HUES48 (cell line): ENCODE measurements around the gene CD274.
"Not testable (repeated sequence)": the region's sequence is repeated elsewhere in the genome, so short reads cannot be mapped to it uniquely, and the experiment has no call there.

ENCODE experiments used
- H3K27ac ChIP-seq: one replicate; pipeline ENCODE4 v1.7.0; 2013; ENCODE audit warnings: low read depth, low read length, inconsistent platforms
- H3K27me3 ChIP-seq: 2 replicates; pipeline ENCODE4 v1.6.1; 2013; ENCODE audit warnings: mild to moderate bottlenecking, low read length; ENCODE audit not compliant: control insufficient read depth, insufficient read depth
- H3K36me3 ChIP-seq: 2 replicates; pipeline ENCODE4 v1.6.1; 2013; ENCODE audit warnings: low read length; ENCODE audit not compliant: control insufficient read depth, insufficient read depth
- H3K4me1 ChIP-seq: 2 replicates; pipeline ENCODE4 v1.6.1; 2013; ENCODE audit warnings: mild to moderate bottlenecking, low read length; ENCODE audit not compliant: control insufficient read depth, insufficient read depth
- H3K4me3 ChIP-seq: 2 replicates; pipeline ENCODE4 v1.5.1; 2013; ENCODE audit warnings: mild to moderate bottlenecking, low read depth, low read length
- H3K9ac ChIP-seq: 2 replicates; pipeline ENCODE4 v1.6.1; 2013; ENCODE audit warnings: mild to moderate bottlenecking, low read depth, low read length, moderate library complexity
- H3K9me3 ChIP-seq: 2 replicates; pipeline ENCODE4 v1.6.1; 2013; ENCODE audit warnings: low read length; ENCODE audit not compliant: control insufficient read depth, insufficient read depth

Gene CD274

DNA sequence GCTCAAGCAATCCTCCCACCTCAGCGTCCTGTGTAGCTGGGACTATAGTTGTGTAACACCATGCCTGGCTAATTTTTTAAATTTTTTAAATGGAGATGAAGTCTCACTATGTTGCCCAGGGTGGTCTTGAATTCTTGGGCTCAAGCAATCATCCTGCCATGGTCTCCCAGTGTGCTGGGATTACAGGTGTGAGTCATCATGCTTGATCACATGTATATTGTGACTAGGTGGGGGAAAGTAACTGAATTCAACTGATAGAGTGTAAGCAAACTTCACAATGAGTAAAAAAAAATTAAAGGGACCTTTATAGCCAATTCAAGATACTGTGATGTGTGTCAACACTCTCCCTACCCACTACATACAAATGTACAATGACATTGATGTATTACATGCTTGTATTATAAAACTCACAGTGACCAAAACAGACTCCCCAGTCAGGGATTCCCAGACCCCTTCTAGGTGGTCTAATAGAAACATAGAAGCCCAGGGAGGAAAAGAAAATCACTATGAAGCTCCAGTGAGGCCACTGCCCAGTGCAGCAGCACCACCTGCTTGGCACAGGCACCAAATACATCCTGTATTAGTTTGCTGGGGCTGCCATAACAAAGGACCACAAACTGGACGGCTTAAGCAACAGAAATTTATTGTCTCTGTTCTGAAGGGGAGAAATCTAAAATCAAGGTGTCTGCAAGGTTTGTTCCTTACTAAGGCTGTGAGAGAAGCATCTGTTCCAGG is 21.4 kb upstream of the CD274 start:
- no peak overlapping the region for H3K9ac ChIP-seq
- H3K4me3 ChIP-seq = no peak overlapping the region
- H3K36me3 ChIP-seq = 0 out of 2 replicates have a peak, but pooled peaks cover 8% of the 10 kb centered on the region
- no peak overlapping the region for H3K27ac ChIP-seq
- H3K27me3 ChIP-seq = no peaks in the 10 kb centered on the region
- H3K4me1 ChIP-seq = no peaks in the 10 kb centered on the region
- H3K9me3 ChIP-seq = peaks cover 7% of the 10 kb centered on the region; the same call in 1 of the 2 replicates

- Histone ChIP-seq H3K9ac (no peak overlapping the region), H3K27me3 (no peaks in the 10 kb centered on the region), H3K4me1 (no peaks in the 10 kb centered on the region), H3K27ac (no peak overlapping the region), H3K4me3 (no peak overlapping the region), H3K36me3 (0 out of 2 replicates have a peak, but pooled peaks cover 8% of the 10 kb centered on the region), H3K9me3 (peaks cover 7% of the 10 kb centered on the region; the same call in 1 of the 2 replicates)
These were observed 20.3 kb upstream of the CD274 start for GRCh38 chr9:5429873-5430564.

- Histone ChIP-seq H3K27me3 (no peaks in the 10 kb centered on the region), H3K36me3 (peaks cover 16% of the 10 kb centered on the region), H3K9me3 (peaks cover 12% of the 10 kb centered on the region), H3K27ac (no peak overlapping the region), H3K4me1 (no peaks in the 10 kb centered on the region), H3K9ac (no peak overlapping the region), H3K4me3 (no peak overlapping the region)
These were observed 19.4 kb upstream of the CD274 start for GRCh38 chr9:5430912-5431311.

DNA sequence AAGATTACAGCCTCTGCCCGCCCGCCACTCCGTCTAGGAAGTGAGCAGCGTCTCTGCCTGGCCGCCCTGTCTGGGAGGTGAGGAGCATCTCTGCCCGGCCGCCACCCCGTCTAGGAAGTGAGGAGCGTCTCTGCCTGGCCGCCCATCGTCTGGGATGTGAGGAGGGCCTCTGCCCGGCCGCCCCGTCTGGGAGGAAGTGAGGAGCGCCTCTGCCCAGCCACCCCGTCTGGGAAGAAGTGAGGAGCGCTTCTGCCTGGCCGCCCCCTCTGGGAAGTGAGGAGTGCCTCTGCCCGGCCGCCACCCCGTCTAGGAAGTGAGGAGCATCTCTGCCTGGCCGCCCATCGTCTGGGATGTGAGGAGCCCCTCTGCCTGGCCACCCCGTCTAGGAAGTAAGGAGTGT is 17.5 kb upstream of the CD274 start:
- not testable (repeated sequence) for H3K27ac ChIP-seq, H3K27me3 ChIP-seq, H3K9ac ChIP-seq, H3K4me1 ChIP-seq, H3K4me3 ChIP-seq
- H3K36me3 ChIP-seq = peaks cover 19% of the 10 kb centered on the region
- H3K9me3 ChIP-seq = peaks cover 12% of the 10 kb centered on the region

DNA sequence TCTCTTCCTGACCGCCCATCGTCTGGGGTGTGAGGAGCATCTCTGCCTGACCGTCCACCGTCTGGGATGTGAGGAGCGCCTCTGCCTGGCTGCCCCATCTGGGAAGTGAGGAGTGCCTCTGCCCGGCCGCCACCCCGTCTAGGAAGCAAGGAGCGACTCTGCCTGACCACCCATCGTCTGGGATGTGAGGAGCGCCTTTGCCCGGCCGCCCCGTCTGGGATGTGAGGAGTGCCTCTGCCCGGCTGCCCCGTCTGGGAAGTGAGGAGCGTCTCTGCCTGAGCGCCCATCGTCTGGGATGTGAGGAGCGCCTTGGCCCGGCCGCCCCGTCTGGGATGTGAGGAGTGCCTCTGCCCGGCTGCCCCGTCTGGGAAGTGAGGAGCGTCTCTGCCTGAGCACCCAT is 17.0 kb upstream of the CD274 start:
- H3K27ac ChIP-seq = not testable (repeated sequence)
- H3K9me3 ChIP-seq = peaks cover 12% of the 10 kb centered on the region

DNA sequence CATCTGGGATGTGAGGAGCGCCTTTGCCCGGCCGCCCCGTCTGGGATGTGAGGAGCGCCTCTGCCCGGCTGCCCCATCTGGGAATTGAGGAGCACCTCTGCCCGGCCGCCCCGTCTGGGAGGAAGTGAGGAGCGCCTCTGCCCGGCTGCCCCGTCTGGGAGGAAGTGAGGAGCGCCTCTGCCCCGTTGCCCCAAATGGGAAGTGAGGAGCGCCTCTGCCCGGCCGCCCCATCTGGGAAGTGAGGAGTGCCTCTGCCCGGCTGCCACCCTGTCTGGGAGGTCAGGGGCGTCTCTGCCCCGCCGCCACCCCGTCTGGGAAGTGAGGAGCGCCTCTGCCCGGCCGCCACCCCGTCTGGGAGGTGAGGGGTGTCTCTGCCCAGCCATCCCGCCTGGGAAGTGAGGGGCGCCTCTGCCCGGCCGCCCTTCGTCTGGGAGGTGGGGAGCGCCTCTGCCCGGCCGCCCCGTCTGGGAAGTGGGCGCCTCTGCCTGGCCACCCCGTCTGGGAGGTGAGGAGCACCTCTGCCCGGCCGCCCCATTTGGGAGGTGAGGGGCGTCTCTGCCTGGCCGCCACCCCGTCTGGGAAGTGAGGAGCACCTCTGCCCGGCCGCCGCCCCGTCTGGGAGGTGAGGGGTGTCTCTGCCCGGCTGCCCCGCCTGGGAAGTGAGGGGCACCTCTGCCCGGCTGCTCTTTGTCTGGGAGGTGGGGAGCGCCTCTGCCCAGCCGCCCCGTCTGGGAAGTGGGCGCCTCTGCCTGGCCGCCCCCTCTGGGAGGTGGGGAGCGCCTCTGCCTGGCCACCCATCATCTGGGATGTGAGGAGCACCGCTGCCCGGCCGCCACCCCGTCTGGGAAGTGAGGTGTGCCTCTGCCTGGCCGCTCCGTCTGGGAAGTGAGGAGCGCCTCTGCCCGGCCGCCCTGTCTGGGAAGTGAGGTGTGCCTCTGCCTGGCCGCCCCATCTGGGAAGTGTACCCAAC is 16.2 kb upstream of the CD274 start:
- H3K36me3 ChIP-seq = peaks cover 19% of the 10 kb centered on the region

More for the DNA sequence above, 17.0 kb upstream of the CD274 start:
- H3K27me3 ChIP-seq, H3K4me3 ChIP-seq, H3K4me1 ChIP-seq, H3K9ac ChIP-seq: not testable (repeated sequence)
- peaks cover 19% of the 10 kb centered on the region for H3K36me3 ChIP-seq

DNA sequence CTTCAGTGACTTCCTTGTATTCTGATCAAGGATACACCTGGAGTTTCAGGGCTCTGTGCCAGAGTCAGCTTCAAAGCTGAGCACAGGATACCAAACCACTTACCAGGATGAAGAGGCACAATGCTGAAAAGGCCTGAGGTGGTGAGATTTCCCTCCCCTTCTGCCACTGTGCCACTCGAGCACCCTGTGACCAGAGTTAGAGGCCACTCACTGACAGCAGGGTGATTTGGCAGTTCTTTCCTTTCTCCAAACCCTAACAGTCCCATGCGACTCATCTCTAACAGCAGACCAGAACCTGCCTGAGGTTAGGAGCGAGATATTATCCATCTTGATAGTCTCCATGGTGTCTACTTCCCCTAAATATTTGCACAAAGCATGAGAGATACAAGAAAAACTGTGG is 14.4 kb upstream of the CD274 start:
- Histone ChIP-seq H3K9ac (no peak overlapping the region), H3K9me3 (peaks cover 12% of the 10 kb centered on the region), H3K36me3 (peaks cover 14% of the 10 kb centered on the region), H3K27me3 (no peaks in the 10 kb centered on the region), H3K27ac (no peak overlapping the region), H3K4me1 (peaks cover 10% of the 10 kb centered on the region), H3K4me3 (no peak overlapping the region)

More for the DNA sequence above, 16.2 kb upstream of the CD274 start:
- not testable (repeated sequence) for H3K4me3 ChIP-seq, H3K27ac ChIP-seq, H3K27me3 ChIP-seq, H3K9ac ChIP-seq
- peaks cover 12% of the 10 kb centered on the region for H3K9me3 ChIP-seq
- peaks cover 10% of the 10 kb centered on the region for H3K4me1 ChIP-seq

DNA sequence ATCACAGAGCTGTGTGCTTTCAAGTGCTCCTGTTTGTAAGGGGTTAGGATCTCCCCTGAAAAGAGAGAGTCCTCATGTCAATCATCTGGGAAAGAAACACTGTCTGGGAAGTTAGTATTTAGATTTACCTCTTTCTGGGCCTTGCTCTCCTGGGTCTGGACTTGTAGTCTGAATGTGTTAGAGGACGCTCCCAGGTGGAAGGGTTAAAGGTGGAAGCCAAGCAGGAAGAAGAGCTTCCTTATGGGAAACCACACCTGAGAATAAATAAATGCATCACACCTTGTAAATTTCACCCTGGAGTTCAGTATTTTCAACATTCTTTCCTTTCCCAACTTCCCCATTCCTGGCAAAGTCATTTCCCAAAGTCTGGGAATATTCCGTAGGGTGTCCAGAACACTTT is 13.9 kb upstream of the CD274 start:
- no peaks in the 10 kb centered on the region for H3K27me3 ChIP-seq
- peaks cover 14% of the 10 kb centered on the region for H3K36me3 ChIP-seq
- H3K27ac ChIP-seq = no peak overlapping the region
- no peak overlapping the region for H3K9ac ChIP-seq
- H3K9me3 ChIP-seq = peaks cover 12% of the 10 kb centered on the region
- peak overlapping the region; percentile 85; the same call in 1 of the 2 replicates for H3K4me3 ChIP-seq
- H3K4me1 ChIP-seq = peaks cover 10% of the 10 kb centered on the region

GRCh38 chr9:5437254-5438216 is 12.8 kb upstream of the CD274 start, which contains the start of gene PLGRKT:
Gene PLGRKT (minus strand): TSS chr9:5437925. CDS start chr9:5431977, 5,948 bp downstream.
- no peaks in the 10 kb centered on the region for H3K27me3 ChIP-seq
- H3K27ac ChIP-seq = peak within 1 kb of the TSS; percentile 85
- H3K4me1 ChIP-seq = peaks cover 10% of the 10 kb centered on the region
- peak within 1 kb of the TSS; percentile 86 for H3K9ac ChIP-seq
- peaks cover 5% of the 10 kb centered on the region for H3K9me3 ChIP-seq
- peaks cover 11% of the 10 kb centered on the region for H3K36me3 ChIP-seq
- peak within 1 kb of the TSS; percentile 85 for H3K4me3 ChIP-seq
